ENCODE measurements around the gene AQP12B.

AQP12B gene

GRCh38 chr2:240646176-240646899, 36.3 kb downstream of the AQP12B start:
- DNase-seq = no peak

GRCh38 chr2:240645801-240646175, 36.9 kb downstream of the AQP12B start:
- no peak for DNase-seq

- no peak for DNase-seq
These were observed 37.3 kb downstream of the AQP12B start for GRCh38 chr2:240645346-240645745.

GRCh38 chr2:240644859-240645301, 37.8 kb downstream of the AQP12B start:
- DNase-seq = no peak

- no peak for DNase-seq
These were observed 38.5 kb downstream of the AQP12B start for GRCh38 chr2:240644171-240644651.

- no peak for DNase-seq
These were observed 38.9 kb downstream of the AQP12B start for GRCh38 chr2:240643811-240644150.

GRCh38 chr2:240643093-240643810, 39.4 kb downstream of the AQP12B start:
- no peak for DNase-seq

GRCh38 chr2:240642806-240643092, 39.9 kb downstream of the AQP12B start:
- DNase-seq = no peak

- DNase-seq = no peak
These were observed 40.5 kb downstream of the AQP12B start for GRCh38 chr2:240642061-240642805.

- DNase-seq = no peak
These were observed 41.7 kb downstream of the AQP12B start for GRCh38 chr2:240640939-240641338.

GRCh38 chr2:240639566-240639965, 43.1 kb downstream of the AQP12B start:
- no peak for DNase-seq

GRCh38 chr2:240638512-240639160, 44.0 kb downstream of the AQP12B start:
- DNase-seq = no peak

- no peak for DNase-seq
These were observed 44.8 kb downstream of the AQP12B start for GRCh38 chr2:240637901-240638345.

- DNase-seq = no peak
These were observed 45.4 kb downstream of the AQP12B start for GRCh38 chr2:240637116-240637900.

GRCh38 chr2:240636563-240637115, 46.0 kb downstream of the AQP12B start:
- no peak for DNase-seq

- no peak for DNase-seq
These were observed 46.6 kb downstream of the AQP12B start for GRCh38 chr2:240635998-240636547.

GRCh38 chr2:240635121-240635997, 47.3 kb downstream of the AQP12B start:
- no peak for DNase-seq

GRCh38 chr2:240632306-240632721, 50.4 kb downstream of the AQP12B start:
- no peak for DNase-seq

- DNase-seq = no peak
These were observed 51.0 kb downstream of the AQP12B start for GRCh38 chr2:240631548-240632305.

All from fibroblast of skin of right biceps (primary cell).